CD4-positive, alpha-beta memory T cell (primary cell): ENCODE results near the gene EEFSEC. TPM values are rescaled to one million over a fixed set of nuclear protein-coding genes. Genes with fewer than 3 reads are reported as not detected.

Source experiments
- CTCF ChIA-PET: fragments of 350-600 bp; sonication (Branson Sonifier 250); formaldehyde crosslinking; loops from one replicate; lab custom pipeline; 2021; ENCODE audit warnings: inconsistent platforms; ENCODE audit not compliant: partially characterized antibody; lab: Charles Lee
- POLR2A ChIA-PET: fragments of 350-600 bp; sonication (Branson Sonifier 250); formaldehyde crosslinking; loops from one replicate; lab custom pipeline; 2021; ENCODE audit not compliant: partially characterized antibody; lab: Charles Lee
- DNase-seq, 5 donors: peaks; one replicate each; pipeline versions ENCODE4 v3.0.0 to v3.0.0-alpha.2; 2020 to 2022; ENCODE audit warnings: mixed read lengths in 1 of 5
- H3K27ac ChIP-seq: one replicate; pipeline ENCODE4 v1.7.0; 2013; ENCODE audit warnings: low read depth, low read length
- H3K27me3 ChIP-seq: 2 replicates; pipeline ENCODE4 v1.7.0; 2013; ENCODE audit warnings: mild to moderate bottlenecking, low read length, moderate library complexity; ENCODE audit not compliant: insufficient read depth
- H3K36me3 ChIP-seq: 2 replicates; pipeline ENCODE4 v1.7.0; 2013; ENCODE audit warnings: mild to moderate bottlenecking, low read length, moderate library complexity; ENCODE audit not compliant: insufficient read depth
- H3K4me1 ChIP-seq: 2 replicates; pipeline ENCODE4 v1.7.0; 2013; ENCODE audit warnings: mild to moderate bottlenecking, low read length, moderate library complexity; ENCODE audit not compliant: insufficient read depth
- H3K4me3 ChIP-seq, 2 donors: one replicate each; pipeline ENCODE4 v1.7.0; 2013; ENCODE audit warnings: low read length in 2 of 2, mild to moderate bottlenecking in 1 of 2
- H3K9me3 ChIP-seq, 2 donors: one replicate each; pipeline ENCODE4 v1.7.0; 2013; ENCODE audit warnings: low read length in 2 of 2, control low read depth in 1 of 2; ENCODE audit not compliant: control insufficient read depth in 1 of 2
- H3K27ac Mint-ChIP-seq, 7 donors: one replicate each; pipeline ENCODE4 v1.8.0; 2020 to 2021; ENCODE audit warnings: mixed read lengths in 7 of 7, mild to moderate bottlenecking in 6 of 7, inconsistent platforms in 3 of 7, moderate library complexity in 3 of 7
- H3K27me3 Mint-ChIP-seq, 2 donors: one replicate each; pipeline ENCODE4 v1.8.0; 2020 to 2021; ENCODE audit warnings: mixed read lengths in 2 of 2
- H3K36me3 Mint-ChIP-seq, 2 donors: one replicate each; pipeline ENCODE4 v1.8.0; 2020 to 2021; ENCODE audit warnings: mixed read lengths in 2 of 2, inconsistent platforms in 1 of 2, mild to moderate bottlenecking in 1 of 2
- H3K4me1 Mint-ChIP-seq, 4 donors: one replicate each; pipeline ENCODE4 v1.8.0; 2020 to 2021; ENCODE audit warnings: mixed read lengths in 4 of 4, mild to moderate bottlenecking in 1 of 4
- H3K4me3 Mint-ChIP-seq, 8 donors: one replicate each; pipeline ENCODE4 v1.8.0; 2020 to 2021; ENCODE audit warnings: mixed read lengths in 8 of 8, mild to moderate bottlenecking in 7 of 8, moderate library complexity in 6 of 8, inconsistent platforms in 3 of 8
- H3K9me3 Mint-ChIP-seq, 8 donors: one replicate each; pipeline ENCODE4 v1.8.0; 2020 to 2021; ENCODE audit warnings: mixed read lengths in 8 of 8, mild to moderate bottlenecking in 5 of 8, inconsistent platforms in 3 of 8, moderate library complexity in 1 of 8
- intact Hi-C: fragments of 100-400 bp; cut with micrococcal nuclease; formaldehyde crosslinking; loops from one replicate; pipeline ENCODE4 v1.15.1; 2023
- polyA plus RNA-seq, 2 donors: library from polyadenylated mRNA; unstranded; fragments of 300-500 nt; fragmentation: Illumina TruSeq; gene quantifications; one replicate each; pipeline ENCODE4 v1.2.3, GENCODE V29; 2021
- total RNA-seq, 2 experiments: library from RNA; stranded (reverse); gene quantifications; one replicate each; pipeline ENCODE4 v1.2.3, GENCODE V29; 2021

Gene EEFSEC
- total and polyA plus RNA-seq, 4 experiments from 2014 or later = 14.0 to 24.9 (median 17.1) TPM

- Histone ChIP-seq H3K27me3 (no peaks in the 10 kb centered on the region), H3K4me1 (no peaks in the 10 kb centered on the region), H3K4me3 (no peak overlapping the region), H3K36me3 (no peaks in the 10 kb centered on the region), H3K27ac (no peak overlapping the region), H3K9me3 (no peaks in the 10 kb centered on the region)
- CTCF ChIA-PET = interaction anchor here (0.9 kb wide), 1 partner anchor 15 kb away, joined by 3 read pairs; no protein-coding TSS in a partner anchor
- H3K9me3 Mint-ChIP-seq = no peaks in the 10 kb centered on the region
- POLR2A ChIA-PET = no interaction called here
- H3K36me3 Mint-ChIP-seq = peaks cover 1 to 3% of the 10 kb centered on the region in 2 donors
- intact Hi-C loops = no loop called here
- H3K4me3 Mint-ChIP-seq = no peak overlapping the region
- peaks cover 22 to 47% (median 27%) of the 10 kb centered on the region in 4 donors for H3K4me1 Mint-ChIP-seq
- H3K27ac Mint-ChIP-seq = peak overlapping the region in 3 of 7 donors; percentile 62 to 82 (median 66)
- H3K27me3 Mint-ChIP-seq = no peaks in the 10 kb centered on the region
- DNase-seq = no peak
Measured at GRCh38 chr3:128174675-128175590, 21.7 kb downstream of the EEFSEC start.

- DNase-seq = no peak
- Mint-ChIP-seq H3K9me3 (no peaks in the 10 kb centered on the region), H3K27me3 (no peaks in the 10 kb centered on the region), H3K4me1 (peaks cover 25 to 47% (median 33%) of the 10 kb centered on the region in 4 donors), H3K27ac (no peak overlapping the region), H3K4me3 (no peak overlapping the region), H3K36me3 (peaks cover 1 to 3% of the 10 kb centered on the region in 2 donors)
- no peaks in the 10 kb centered on the region for H3K27me3 ChIP-seq
- H3K4me1 ChIP-seq = no peaks in the 10 kb centered on the region
- ChIA-PET POLR2A (no interaction called here), CTCF (no interaction called here)
- no peak overlapping the region for H3K27ac ChIP-seq
- intact Hi-C loops = no loop called here
- H3K9me3 ChIP-seq = no peaks in the 10 kb centered on the region
- no peaks in the 10 kb centered on the region for H3K36me3 ChIP-seq
- H3K4me3 ChIP-seq = no peak overlapping the region
Measured at GRCh38 chr3:128175768-128176167, 22.5 kb downstream of the EEFSEC start.

- H3K36me3 Mint-ChIP-seq = peaks cover 1 to 3% of the 10 kb centered on the region in 2 donors
- Histone ChIP-seq H3K27me3 (no peaks in the 10 kb centered on the region), H3K4me3 (no peak overlapping the region), H3K4me1 (no peaks in the 10 kb centered on the region), H3K36me3 (no peaks in the 10 kb centered on the region), H3K9me3 (no peaks in the 10 kb centered on the region), H3K27ac (no peak overlapping the region)
- POLR2A ChIA-PET = no interaction called here
- intact Hi-C loops = no loop called here
- CTCF ChIA-PET = interaction anchor here (1.2 to 1.9 kb wide), 2 partner anchors 82 to 146 kb away, joined by 3 to 10 read pairs; no protein-coding TSS in a partner anchor
- H3K27ac Mint-ChIP-seq = no peak overlapping the region
- no peak overlapping the region for H3K4me3 Mint-ChIP-seq
- no peak for DNase-seq
- no peaks in the 10 kb centered on the region for H3K9me3 Mint-ChIP-seq
- peaks cover 22 to 52% (median 35%) of the 10 kb centered on the region in 4 donors for H3K4me1 Mint-ChIP-seq
- no peaks in the 10 kb centered on the region for H3K27me3 Mint-ChIP-seq
Measured at GRCh38 chr3:128176276-128176833, 23.1 kb downstream of the EEFSEC start.

- H3K27me3 Mint-ChIP-seq = no peaks in the 10 kb centered on the region
- H3K36me3 Mint-ChIP-seq = peaks cover 1 to 3% of the 10 kb centered on the region in 2 donors
- Histone ChIP-seq H3K9me3 (no peaks in the 10 kb centered on the region), H3K36me3 (no peaks in the 10 kb centered on the region), H3K4me3 (no peak overlapping the region), H3K27me3 (no peaks in the 10 kb centered on the region), H3K4me1 (no peaks in the 10 kb centered on the region), H3K27ac (no peak overlapping the region)
- H3K4me3 Mint-ChIP-seq = no peak overlapping the region
- no peaks in the 10 kb centered on the region for H3K9me3 Mint-ChIP-seq
- DNase-seq = no peak
- peaks cover 25 to 53% (median 37%) of the 10 kb centered on the region in 4 donors for H3K4me1 Mint-ChIP-seq
- POLR2A ChIA-PET = no interaction called here
- CTCF ChIA-PET = interaction anchor here (1.2 to 1.9 kb wide), 2 partner anchors 83 to 145 kb away, joined by 3 to 10 read pairs; no protein-coding TSS in a partner anchor
- intact Hi-C loops = no loop called here
- peak overlapping the region in 1 of 7 donors; percentile 41 for H3K27ac Mint-ChIP-seq
Measured at GRCh38 chr3:128177865-128178264, 24.6 kb downstream of the EEFSEC start.

- intact Hi-C loops = no loop called here
- Mint-ChIP-seq H3K4me3 (no peak overlapping the region), H3K27ac (peak overlapping the region in 1 of 7 donors; percentile 59), H3K36me3 (peaks cover 1 to 3% of the 10 kb centered on the region in 2 donors), H3K4me1 (peaks cover 26 to 44% (median 35%) of the 10 kb centered on the region in 4 donors), H3K9me3 (no peaks in the 10 kb centered on the region), H3K27me3 (no peaks in the 10 kb centered on the region)
- DNase-seq = no peak
- CTCF ChIA-PET = interaction anchor here (0.7 kb wide), 1 partner anchor 9 kb away, joined by 4 read pairs; no protein-coding TSS in a partner anchor
- H3K4me1 ChIP-seq = no peaks in the 10 kb centered on the region
- POLR2A ChIA-PET = no interaction called here
- H3K4me3 ChIP-seq = no peak overlapping the region
- no peaks in the 10 kb centered on the region for H3K9me3 ChIP-seq
- H3K27ac ChIP-seq = no peak overlapping the region
- no peaks in the 10 kb centered on the region for H3K36me3 ChIP-seq
- no peaks in the 10 kb centered on the region for H3K27me3 ChIP-seq
Measured at GRCh38 chr3:128178782-128179483, 25.7 kb downstream of the EEFSEC start.

GRCh38 chr3:128179484-128179819, 26.2 kb downstream of the EEFSEC start:
- H3K27ac ChIP-seq = no peak overlapping the region
- H3K9me3 ChIP-seq = no peaks in the 10 kb centered on the region
- H3K4me3 ChIP-seq = no peak overlapping the region
- Mint-ChIP-seq H3K27me3 (no peaks in the 10 kb centered on the region), H3K36me3 (peaks cover 1 to 8% of the 10 kb centered on the region in 2 donors), H3K9me3 (no peaks in the 10 kb centered on the region), H3K4me3 (peak overlapping the region in 1 of 8 donors; percentile 17), H3K27ac (peak overlapping the region in 1 of 7 donors; percentile 59), H3K4me1 (peaks cover 26 to 43% (median 32%) of the 10 kb centered on the region in 4 donors)
- H3K27me3 ChIP-seq = no peaks in the 10 kb centered on the region
- ChIA-PET CTCF (no interaction called here), POLR2A (no interaction called here)
- no peaks in the 10 kb centered on the region for H3K4me1 ChIP-seq
- no peak for DNase-seq
- H3K36me3 ChIP-seq = no peaks in the 10 kb centered on the region
- intact Hi-C loops = no loop called here

GRCh38 chr3:128180436-128180835, 27.2 kb downstream of the EEFSEC start:
- Histone ChIP-seq H3K4me3 (no peak overlapping the region), H3K27ac (no peak overlapping the region), H3K4me1 (no peaks in the 10 kb centered on the region), H3K9me3 (no peaks in the 10 kb centered on the region), H3K27me3 (no peaks in the 10 kb centered on the region), H3K36me3 (no peaks in the 10 kb centered on the region)
- Mint-ChIP-seq H3K27ac (peak overlapping the region in 2 of 7 donors; percentile 12 to 80), H3K4me1 (peaks cover 19 to 36% (median 24%) of the 10 kb centered on the region in 4 donors), H3K36me3 (peaks cover under 1 to 8% of the 10 kb centered on the region in 2 donors), H3K4me3 (no peak overlapping the region), H3K9me3 (no peaks in the 10 kb centered on the region), H3K27me3 (no peaks in the 10 kb centered on the region)
- POLR2A ChIA-PET = no interaction called here
- CTCF ChIA-PET = no interaction called here
- intact Hi-C loops = no loop called here
- no peak for DNase-seq
